HG03469 (cell line): Measurements from ENCODE around the gene INAFM2.

Experiments used
- ATAC-seq: cut with Tn5 transposase; IDR thresholded peaks from one replicate; pipeline ENCODE4 v1.9.1; 2021; ENCODE audit warnings: mild to moderate bottlenecking, moderate library complexity, moderate number of reproducible peaks; ENCODE audit not compliant: unreplicated experiment

The INAFM2 gene

GRCh38 chr15:40287505-40287904 lies 36.0 kb upstream of the INAFM2 start:
- no peak for ATAC-seq

- no peak for ATAC-seq
Measured at GRCh38 chr15:40287968-40288367, 35.5 kb upstream of the INAFM2 start.

GRCh38 chr15:40289140-40289775 lies 34.2 kb upstream of the INAFM2 start:
- ATAC-seq, result no peak

GRCh38 chr15:40290545-40290917 lies 33.0 kb upstream of the INAFM2 start:
- no peak for ATAC-seq

GRCh38 chr15:40290918-40291574 lies 32.4 kb upstream of the INAFM2 start:
- no peak for ATAC-seq

GRCh38 chr15:40292246-40292645 lies 31.2 kb upstream of the INAFM2 start:
- no peak for ATAC-seq

GRCh38 chr15:40293006-40293405 lies 30.5 kb upstream of the INAFM2 start:
- no peak for ATAC-seq

- no peak for ATAC-seq
Measured at GRCh38 chr15:40293905-40294895, 29.3 kb upstream of the INAFM2 start.

GRCh38 chr15:40295297-40295696 lies 28.2 kb upstream of the INAFM2 start:
- no peak for ATAC-seq

GRCh38 chr15:40295877-40296560 lies 27.5 kb upstream of the INAFM2 start:
- no peak for ATAC-seq

- ATAC-seq, result no peak
Measured at GRCh38 chr15:40296561-40297230, 26.8 kb upstream of the INAFM2 start.

- no peak for ATAC-seq
Measured at GRCh38 chr15:40297356-40297755, 26.1 kb upstream of the INAFM2 start.

- ATAC-seq, result no peak
Measured at GRCh38 chr15:40298216-40298935, 25.1 kb upstream of the INAFM2 start.

GRCh38 chr15:40300367-40300766 lies 23.1 kb upstream of the INAFM2 start:
- no peak for ATAC-seq

GRCh38 chr15:40300771-40301170 lies 22.7 kb upstream of the INAFM2 start:
- no peak for ATAC-seq

- ATAC-seq, result no peak
Measured at GRCh38 chr15:40301467-40302179, 21.9 kb upstream of the INAFM2 start.

- ATAC-seq, result no peak
Measured at GRCh38 chr15:40302288-40302886, 21.1 kb upstream of the INAFM2 start.

- ATAC-seq, result no peak
Measured at GRCh38 chr15:40302981-40303380, 20.5 kb upstream of the INAFM2 start.

GRCh38 chr15:40303576-40303975 lies 19.9 kb upstream of the INAFM2 start:
- ATAC-seq, result no peak
